Endothelial cell of umbilical vein (primary cell): ENCODE measurements around the gene FBXO8. TPM values are rescaled to one million over a fixed set of nuclear protein-coding genes. Genes with fewer than 3 reads are reported as not detected.

ENCODE experiments used
- BruUV-seq: library from RNA; stranded (reverse); fragments of 400-500 nt; replicated peaks from 2 replicates; lab custom pipeline; 2021; lab: Mats Ljungman, UMichigan
- CTCF ChIA-PET: fragments of 300-600, 350-600 bp; sonication (Branson Sonifier 250); formaldehyde crosslinking; loops from one replicate; lab custom pipeline; 2021; ENCODE audit warnings: antibody characterized with exemption, inconsistent platforms; lab: Charles Lee
- POLR2A ChIA-PET: fragments of 300-600, 350-600 bp; sonication (Branson Sonifier 250); formaldehyde crosslinking; loops from one replicate; lab custom pipeline; 2021; ENCODE audit warnings: antibody characterized with exemption, inconsistent platforms; lab: Charles Lee
- DNase-seq: peaks from one replicate; pipeline ENCODE4 v3.0.0-alpha.2; 2011; ENCODE audit warnings: low read depth, low spot score
- FAIRE-seq: peaks from 2 replicates; lab custom pipeline; 2011; peaks lifted over from hg19 to GRCh38; lab: Jason Lieb, UNC
- H2AFZ ChIP-seq: 2 replicates; pipeline ENCODE4 v1.6.0; 2012; ENCODE audit warnings: low read depth, low read length, control low read depth, inconsistent platforms
- H3K27ac ChIP-seq: 2 replicates; pipeline ENCODE4 v1.5.1; 2011; ENCODE audit warnings: low read depth, mild to moderate bottlenecking, control low read depth, low read length, moderate library complexity; ENCODE audit not compliant: insufficient read depth
- H3K27me3 ChIP-seq, 2 experiments: 2 replicates each; pipeline versions ENCODE4 v1.6.0 to v1.6.1; 2011; ENCODE audit warnings: low read length in 2 of 2, mixed read lengths in 1 of 2; ENCODE audit not compliant: control insufficient read depth in 2 of 2, insufficient read depth in 2 of 2
- H3K36me3 ChIP-seq, 2 experiments: 2 replicates in 1 of 2; 3 replicates in 1 of 2; pipeline ENCODE4 v1.5.1; 2011; ENCODE audit warnings: low read length in 2 of 2, mild to moderate bottlenecking in 1 of 2, moderate library complexity in 1 of 2; ENCODE audit not compliant: control insufficient read depth in 2 of 2, insufficient read depth in 2 of 2; ENCODE audit errors: extremely low read depth in 1 of 2
- H3K4me1 ChIP-seq: 3 replicates; pipeline ENCODE4 v1.5.1; 2011; ENCODE audit warnings: mild to moderate bottlenecking, low read length; ENCODE audit not compliant: control insufficient read depth, insufficient read depth; ENCODE audit errors: extremely low read depth
- H3K4me2 ChIP-seq: 2 replicates; pipeline ENCODE4 v1.6.1; 2011; ENCODE audit warnings: low read length, control low read depth, mixed read lengths; ENCODE audit not compliant: insufficient read depth
- H3K4me3 ChIP-seq, 3 experiments: fragments of 200-600 bp in 1 of 3; sonication (generic), shearing (Covaris generic) in 1 of 3; replicated peaks in 1 of 3; 2 replicates each; pipeline ENCODE4 v1.5.1; 2011 to 2016; ENCODE audit warnings: control low read depth in 3 of 3, low read length in 3 of 3, mild to moderate bottlenecking in 2 of 3, inconsistent platforms in 1 of 3, low read depth in 1 of 3, moderate library complexity in 1 of 3; ENCODE audit not compliant: insufficient read depth in 1 of 3
- H3K79me2 ChIP-seq: 2 replicates; pipeline ENCODE4 v1.6.0; 2012; ENCODE audit warnings: low read length, inconsistent platforms; ENCODE audit not compliant: control insufficient read depth, insufficient read depth
- H3K9ac ChIP-seq: replicated peaks from 2 replicates; pipeline ENCODE3; 2011; ENCODE audit warnings: low read length, control low read depth; ENCODE audit not compliant: insufficient read depth; ENCODE audit errors: extremely low read depth
- H3K9me1 ChIP-seq: replicated peaks from 3 replicates; pipeline ENCODE4 v1.6.0; 2011; ENCODE audit warnings: mild to moderate bottlenecking, low read length; ENCODE audit not compliant: control insufficient read depth, insufficient read depth; ENCODE audit errors: extremely low read depth
- H3K9me3 ChIP-seq: replicated peaks from 2 replicates; pipeline ENCODE4 v1.5.1; 2012; ENCODE audit warnings: low read length, inconsistent platforms; ENCODE audit not compliant: control insufficient read depth, insufficient read depth
- H4K20me1 ChIP-seq: replicated peaks from 2 replicates; pipeline ENCODE3; 2011; ENCODE audit warnings: mild to moderate bottlenecking, low read length; ENCODE audit not compliant: control insufficient read depth, insufficient read depth; ENCODE audit errors: extremely low read depth
- EZH2 ChIP-seq: IDR thresholded peaks from 2 replicates; pipeline ENCODE4 v1.6.1; 2012; ENCODE audit warnings: borderline replicate concordance, low read depth, mild to moderate bottlenecking, moderate library complexity, low read length, inconsistent platforms; ENCODE audit not compliant: severe bottlenecking
- MAX ChIP-seq: IDR thresholded peaks from 2 replicates; pipeline ENCODE4 v1.6.1; 2011; ENCODE audit not compliant: insufficient read depth, insufficient read length
- POLR2A ChIP-seq: IDR thresholded peaks from 2 replicates; pipeline ENCODE4 v1.6.1; 2012; ENCODE audit warnings: low read depth, mild to moderate bottlenecking, control low read depth, low read length
- dilution Hi-C: fragments of 300-500 bp; cut with MboI; formaldehyde crosslinking; loops from one replicate; pipeline ENCODE4 v1.15.0; 2019; ENCODE audit warnings: low sequenced_read_pairs; ENCODE audit not compliant: extremely low pct_ligation_motif_present
- intact Hi-C: fragments of 100-400 bp; cut with micrococcal nuclease; formaldehyde crosslinking; loops from one replicate; pipeline ENCODE4 v1.10.0; 2022
- polyA plus RNA-seq, 4 experiments: library from polyadenylated mRNA; depleted of rRNA in 3 of 4; stranded (reverse) in 3 of 4; unstranded in 1 of 4; fragments of >200 nt; gene quantifications; 2 replicates each; pipeline versions ENCODE4 v1.2.1 to v1.2.3, GENCODE V29; 2011 to 2012; ENCODE audit warnings: missing spikeins in 1 of 4
- total RNA-seq: library from RNA; stranded (reverse); gene quantifications from 2 replicates; pipeline ENCODE4 v1.2.3, GENCODE V29; 2021

Gene FBXO8
- total and polyA plus RNA-seq, 2 donors (not counting 3 experiments of a cell fraction or from before 2014, with no cell fraction given): 9.9 to 14.5 TPM

DNA sequence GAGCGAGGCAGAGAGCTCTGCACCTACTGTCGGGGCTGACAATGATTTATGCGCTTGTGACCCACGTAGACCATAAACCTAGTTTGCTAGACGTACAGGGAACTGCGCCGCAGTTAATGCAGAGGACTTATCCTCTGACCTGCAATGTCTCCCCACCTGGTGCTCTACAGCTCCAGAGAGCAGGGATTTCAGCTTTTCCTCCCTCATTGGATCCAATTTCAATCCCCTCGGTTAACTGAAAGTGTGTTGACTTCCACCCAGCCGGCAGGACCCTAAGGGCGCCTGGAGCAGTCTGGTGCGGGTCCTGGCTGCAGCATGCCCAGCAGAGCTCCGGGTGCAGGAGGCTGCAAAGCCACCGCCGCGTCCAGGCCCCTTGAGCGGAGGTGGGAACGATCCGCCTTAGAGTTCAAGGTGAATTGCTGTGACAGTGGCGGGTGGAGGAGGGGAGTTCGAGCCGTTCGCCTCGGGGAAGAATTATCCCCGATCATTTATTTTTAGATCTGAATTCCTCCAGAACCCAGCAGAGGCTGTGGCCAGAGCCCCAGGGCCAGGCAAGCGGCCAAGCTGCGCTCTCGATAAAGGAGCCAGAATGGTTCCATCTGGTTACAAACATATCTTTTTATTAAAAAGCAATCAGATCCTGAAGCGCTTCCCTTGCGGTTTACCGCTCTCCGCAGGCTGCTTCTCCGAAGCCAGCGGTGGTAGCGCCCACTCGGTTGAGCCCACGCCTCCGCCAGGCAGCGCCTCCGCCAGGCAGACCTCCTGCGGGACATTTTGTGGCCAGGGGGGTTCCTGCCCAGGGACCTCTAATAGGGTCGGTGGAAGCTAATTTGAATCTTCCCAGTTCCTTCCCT, 66.0 kb downstream of the FBXO8 start:
- dilution Hi-C loops (no loop called here), intact Hi-C loops (no loop called here)
- no peak for FAIRE-seq
- Histone ChIP-seq H3K27me3 (peaks cover 57 to 90% of the 10 kb centered on the region in 2 experiments), H2AFZ (no peak overlapping the region), H3K4me2 (no peak overlapping the region), H3K4me1 (peaks cover 12% of the 10 kb centered on the region), H4K20me1 (no peaks in the 10 kb centered on the region), H3K9ac (no peak overlapping the region), H3K4me3 (no peak overlapping the region), H3K79me2 (no peaks in the 10 kb centered on the region), H3K9me1 (no peaks in the 10 kb centered on the region), H3K36me3 (no peaks in the 10 kb centered on the region), H3K9me3 (no peaks in the 10 kb centered on the region), H3K27ac (no peak overlapping the region)
- DNase-seq: no peak
- BruUV-seq: no TSS peak
- ChIA-PET CTCF (no interaction called here), POLR2A (no interaction called here)
- TF ChIP-seq EZH2 (peak; percentile 84), MAX (no peak)

- dilution Hi-C loops: no loop called here
- Histone ChIP-seq H3K27ac (no peak overlapping the region), H4K20me1 (peaks cover 3% of the 10 kb centered on the region), H3K9me3 (no peaks in the 10 kb centered on the region), H3K79me2 (no peaks in the 10 kb centered on the region), H3K27me3 (peaks cover 63 to 96% of the 10 kb centered on the region in 2 experiments), H2AFZ (no peak overlapping the region), H3K4me1 (peaks cover 12% of the 10 kb centered on the region), H3K4me3 (no peak overlapping the region), H3K4me2 (no peak overlapping the region), H3K9ac (no peak overlapping the region), H3K9me1 (no peaks in the 10 kb centered on the region), H3K36me3 (no peaks in the 10 kb centered on the region)
- FAIRE-seq (no peak), DNase-seq (no peak)
- POLR2A ChIA-PET: no interaction called here
- intact Hi-C loops: no loop called here
- no TSS peak for BruUV-seq
- CTCF ChIA-PET: no interaction called here
- TF ChIP-seq POLR2A (no peak), EZH2 (no peak)
Measured at GRCh38 chr4:174216799-174217272, 66.6 kb downstream of the FBXO8 start.
